DMS53 treated with DMSO at 0.1 percent for 48 hours (cell line): ENCODE measurements around the gene ANKLE1.
"Not testable (repeated sequence)": the region's sequence is repeated elsewhere in the genome, so short reads cannot be mapped to it uniquely, and the experiment has no call there.

Source experiments
- DNase-seq: peaks from one replicate; lab custom pipeline; 2025; ENCODE audit not compliant: unreplicated experiment; lab: John Stamatoyannopoulos, UW

Gene ANKLE1

GRCh38 chr19:17283504-17283996, 1.8 kb downstream of the ANKLE1 start:
- DNase-seq, result no peak

- no peak for DNase-seq
Measured at GRCh38 chr19:17285415-17286135, 3.9 kb downstream of the ANKLE1 start.

- DNase-seq, result no peak
Measured at GRCh38 chr19:17286263-17286662, 4.6 kb downstream of the ANKLE1 start.

GRCh38 chr19:17286752-17287151, 5.1 kb downstream of the ANKLE1 start:
- no peak for DNase-seq

- DNase-seq, result no peak
Measured at GRCh38 chr19:17289489-17289888, 7.8 kb downstream of the ANKLE1 start.

- peak; percentile 63 for DNase-seq
Measured at GRCh38 chr19:17292301-17293074, 10.8 kb downstream of the ANKLE1 start.

GRCh38 chr19:17293605-17294004, 11.9 kb downstream of the ANKLE1 start:
- no peak for DNase-seq

GRCh38 chr19:17294051-17294891, 12.6 kb downstream of the ANKLE1 start:
- no peak for DNase-seq

- DNase-seq, result not testable (repeated sequence)
Measured at GRCh38 chr19:17295551-17295950, 13.8 kb downstream of the ANKLE1 start.

GRCh38 chr19:17296273-17296672, 14.6 kb downstream of the ANKLE1 start:
- peak; percentile 71 for DNase-seq

GRCh38 chr19:17296976-17297375, 15.3 kb downstream of the ANKLE1 start:
- DNase-seq, result no peak

GRCh38 chr19:17300992-17301619, 19.4 kb downstream of the ANKLE1 start:
- no peak for DNase-seq

GRCh38 chr19:17302391-17303166, 20.9 kb downstream of the ANKLE1 start:
- no peak for DNase-seq

- peak; percentile 75 for DNase-seq
Measured at GRCh38 chr19:17303167-17303939, 21.7 kb downstream of the ANKLE1 start, which contains the start of gene ABHD8. ABHD8 (minus strand) TSS chr19:17303425; CDS start chr19:17301616, 1,809 bp downstream.

GRCh38 chr19:17303940-17304267, 22.2 kb downstream of the ANKLE1 start:
- no peak for DNase-seq

GRCh38 chr19:17304386-17305215, 22.9 kb downstream of the ANKLE1 start:
- no peak for DNase-seq

- DNase-seq, result no peak
Measured at GRCh38 chr19:17305216-17305516, 23.5 kb downstream of the ANKLE1 start.

GRCh38 chr19:17305517-17306284, 24.0 kb downstream of the ANKLE1 start, which contains the start of gene MRPL34:
MRPL34 (plus strand) TSS chr19:17305872; CDS start chr19:17305893, 21 bp downstream.
- DNase-seq, result peak; percentile 98
